Activated CD4-positive, alpha-beta T cell treated with anti-CD3 and anti-CD28 coated beads, Interleukin-2, Interleukin-6, amounts not matched to agents 100 ng/mL and 50 ng/mL, durations not matched to agents 16 hours and 8 hours (primary cell): ENCODE data around the gene MICALL1.

ENCODE experiments used
- DNase-seq: peaks from one replicate; pipeline ENCODE4 v3.0.0-alpha.2; 2020

Gene MICALL1

GRCh38 chr22:37985050-37985585 is 79.0 kb downstream of the MICALL1 start:
- DNase-seq: no peak

- no peak for DNase-seq
Measured at GRCh38 chr22:37985751-37986281, 79.7 kb downstream of the MICALL1 start.

DNA sequence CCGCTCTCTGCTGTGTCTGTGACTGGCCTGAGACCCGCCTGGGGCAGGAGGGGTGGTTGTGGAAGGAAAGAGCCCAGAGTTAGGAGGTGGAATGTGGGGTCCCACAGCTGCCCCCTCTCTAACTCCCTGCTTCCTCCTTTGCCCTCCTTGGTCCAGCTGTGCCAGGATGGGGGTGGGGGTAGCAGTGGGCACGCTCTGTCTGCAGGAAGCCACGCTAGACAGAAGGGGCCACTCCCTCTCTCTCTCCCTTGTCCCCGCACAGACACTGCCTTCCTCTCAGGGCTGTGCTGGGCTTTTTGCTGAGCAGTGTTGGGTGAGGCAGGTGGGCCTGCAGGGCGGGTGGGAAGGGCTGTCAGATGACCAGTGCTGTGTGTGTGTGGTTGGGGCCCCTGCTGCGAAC is 80.3 kb downstream of the MICALL1 start:
- no peak for DNase-seq

DNA sequence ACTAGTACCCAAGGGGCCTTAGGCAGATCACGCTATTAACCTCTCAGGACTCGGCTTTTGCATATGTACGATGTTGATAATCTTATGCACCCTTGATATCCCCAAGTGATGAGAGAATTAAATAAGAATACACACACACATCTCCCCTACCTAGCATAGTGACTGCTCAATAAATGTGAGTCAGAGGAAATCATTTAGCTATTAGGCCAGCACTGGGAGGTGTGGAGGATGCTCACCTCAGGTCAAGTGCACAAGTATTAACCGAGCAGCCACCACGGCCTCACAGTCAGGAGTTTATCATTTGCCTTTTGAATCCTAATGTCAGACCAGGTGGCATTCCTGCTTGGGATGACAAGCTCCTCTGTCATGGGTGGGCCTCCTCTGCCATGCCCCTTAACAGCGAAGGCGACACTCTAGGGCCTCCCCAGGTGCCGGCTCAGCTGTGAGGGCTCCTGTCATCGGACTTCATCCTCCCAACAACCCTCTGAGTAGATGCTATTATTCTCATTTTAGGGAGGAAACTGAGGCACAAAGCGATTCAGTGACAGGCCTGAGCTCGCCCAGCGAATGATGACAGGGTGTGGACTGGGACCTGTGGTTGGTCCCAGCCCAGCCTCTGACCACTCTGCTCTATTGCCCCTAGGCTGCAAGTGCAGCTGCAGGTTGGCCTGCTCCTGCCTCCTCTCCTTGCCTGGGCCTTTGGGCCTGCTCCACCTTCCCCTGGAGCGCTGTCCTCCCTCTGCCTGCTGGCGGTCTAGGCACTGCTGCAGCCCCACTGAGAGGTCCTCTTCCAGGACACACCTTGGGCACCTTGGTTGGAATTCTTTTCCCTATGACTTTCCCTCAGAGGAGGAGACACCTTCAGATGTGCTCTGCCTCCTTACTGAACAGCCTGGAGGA is 83.3 kb downstream of the MICALL1 start:
- DNase-seq: no peak

DNA sequence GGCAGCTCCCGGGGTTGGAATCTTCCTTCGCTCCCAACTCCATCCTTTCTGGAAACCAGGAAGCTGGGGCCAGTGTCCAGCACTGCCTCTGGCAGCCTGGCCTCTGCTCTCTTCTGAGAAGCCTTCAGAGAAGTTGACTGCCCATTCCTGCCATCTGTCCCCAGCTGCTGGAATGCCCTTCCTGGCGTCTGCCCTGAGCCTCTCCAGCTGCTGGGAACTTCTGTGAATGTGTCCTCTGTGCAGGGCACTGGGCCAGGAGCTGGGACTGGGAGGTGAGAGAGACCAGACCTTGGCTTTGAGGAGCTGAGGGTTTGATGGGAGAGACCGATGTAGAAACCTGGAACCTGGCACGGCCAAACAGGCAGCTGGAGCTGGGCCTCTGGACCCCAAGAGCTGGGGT is 84.2 kb downstream of the MICALL1 start:
- DNase-seq: no peak

DNA sequence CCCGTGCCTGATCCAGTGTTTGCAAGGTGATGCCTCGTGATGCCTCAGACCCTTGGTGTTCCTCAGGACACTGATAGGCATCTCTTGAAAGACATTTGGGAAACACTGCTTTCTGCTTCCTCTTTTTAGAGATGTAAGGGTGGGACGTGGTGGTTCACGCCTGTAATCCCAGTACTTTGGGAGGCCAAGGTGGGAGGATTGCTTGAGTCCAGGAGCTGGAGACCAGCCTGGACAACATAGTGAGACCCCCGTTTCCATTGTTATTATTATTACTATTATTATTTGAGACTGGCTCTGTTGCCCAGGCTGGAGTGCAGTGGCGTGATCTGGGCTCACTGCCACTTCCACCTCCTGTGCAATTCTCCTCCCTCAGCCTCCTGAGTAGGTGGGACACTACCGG is 84.8 kb downstream of the MICALL1 start:
- DNase-seq: no peak

GRCh38 chr22:37991731-37992442 is 85.8 kb downstream of the MICALL1 start:
- DNase-seq: no peak
